HepG2 (cell line): ENCODE data around the gene PRRT2. TPM values are rescaled to one million over a fixed set of nuclear protein-coding genes. Genes with fewer than 3 reads are reported as not detected.

Source experiments
- CENPT ChIP-seq: sonication (generic); formaldehyde crosslinking; IDR thresholded peaks from 2 replicates; pipeline ENCODE4 v1.8.0; 2022; ENCODE audit warnings: low read depth, mild to moderate bottlenecking, moderate library complexity, missing genetic modification reagents
- CHCHD3 ChIP-seq: sonication (generic); formaldehyde crosslinking; IDR thresholded peaks from 2 replicates; pipeline ENCODE4 v1.8.0; 2022; ENCODE audit warnings: mild to moderate bottlenecking, missing genetic modification reagents, moderate library complexity
- CTCF ChIP-seq: sonication (generic); formaldehyde crosslinking; IDR thresholded peaks from 2 replicates; pipeline ENCODE4 v1.5.0; 2020; ENCODE audit warnings: mild to moderate bottlenecking, missing genetic modification reagents, moderate library complexity
- ELF1 ChIP-seq: sonication (generic); formaldehyde crosslinking; IDR thresholded peaks from 2 replicates; pipeline ENCODE4 v1.4.0; 2020; ENCODE audit warnings: missing genetic modification reagents
- ERF ChIP-seq: IDR thresholded peaks from 2 replicates; pipeline ENCODE4 v1.6.1; 2018; ENCODE audit warnings: missing biosample characterization, missing genetic modification reagents
- GLMP ChIP-seq: sonication (generic); formaldehyde crosslinking; IDR thresholded peaks from 2 replicates; pipeline ENCODE4 v1.9.0; 2021; ENCODE audit warnings: missing genetic modification reagents, mild to moderate bottlenecking, borderline replicate concordance
- HMGA1 ChIP-seq: sonication (generic); formaldehyde crosslinking; conservative IDR thresholded peaks from 2 replicates; pipeline ENCODE4 v1.4.0; 2020; ENCODE audit warnings: missing genetic modification reagents
- IRF1 ChIP-seq: sonication (generic); formaldehyde crosslinking; IDR thresholded peaks from 2 replicates; pipeline ENCODE4 v1.4.0; 2020; ENCODE audit warnings: low read depth, mild to moderate bottlenecking, missing genetic modification reagents
- KMT2B ChIP-seq: IDR thresholded peaks from 2 replicates; pipeline ENCODE4 v1.6.1; 2016; ENCODE audit warnings: missing genetic modification reagents, missing compliant biosample characterization
- NR0B2 ChIP-seq: sonication (generic); formaldehyde crosslinking; IDR thresholded peaks from 2 replicates; pipeline ENCODE4 v1.4.0; 2020; ENCODE audit warnings: mild to moderate bottlenecking, missing genetic modification reagents
- PREB ChIP-seq: sonication (generic); formaldehyde crosslinking; IDR thresholded peaks from 2 replicates; pipeline ENCODE4 v1.4.0; 2020; ENCODE audit warnings: missing genetic modification reagents
- PRMT3 ChIP-seq: sonication (generic); formaldehyde crosslinking; IDR thresholded peaks from 2 replicates; pipeline ENCODE4 v1.8.1; 2022; ENCODE audit warnings: low read depth, mild to moderate bottlenecking, moderate library complexity, missing genetic modification reagents, borderline replicate concordance
- RFX3 ChIP-seq: IDR thresholded peaks from 2 replicates; pipeline ENCODE4 v1.6.1; 2016; ENCODE audit warnings: missing biosample characterization, missing genetic modification reagents
- RNF2 ChIP-seq: fragments of 450-650 bp; conservative IDR thresholded peaks from 2 replicates; pipeline ENCODE4 v1.6.1; 2016; ENCODE audit warnings: low read depth
- SP1 ChIP-seq, 2 experiments: fragments of 450-650 bp in 1 of 2; sonication (generic) in 1 of 2; formaldehyde crosslinking in 1 of 2; IDR thresholded peaks; 2 replicates each; pipeline versions ENCODE4 v1.4.0 to v1.6.1; 2016 to 2020; ENCODE audit warnings: missing genetic modification reagents in 1 of 2
- ZBTB20 ChIP-seq: sonication (generic); formaldehyde crosslinking; IDR thresholded peaks from 2 replicates; pipeline ENCODE4 v1.8.1; 2023; ENCODE audit warnings: missing genetic modification reagents, low read depth, mild to moderate bottlenecking, borderline replicate concordance
- ZBTB7B ChIP-seq: sonication (generic); formaldehyde crosslinking; IDR thresholded peaks from 2 replicates; pipeline ENCODE4 v1.4.0; 2020; ENCODE audit warnings: missing genetic modification reagents
- ZNF275 ChIP-seq: sonication (generic); formaldehyde crosslinking; IDR thresholded peaks from 2 replicates; pipeline ENCODE4 v1.8.0; 2022; ENCODE audit warnings: missing genetic modification reagents, mild to moderate bottlenecking, inconsistent platforms, borderline replicate concordance
- ZNF501 ChIP-seq: sonication (generic); formaldehyde crosslinking; IDR thresholded peaks from 2 replicates; pipeline ENCODE4 v1.5.1; 2020; ENCODE audit warnings: mild to moderate bottlenecking, moderate library complexity, missing genetic modification reagents
- ZNF672 ChIP-seq: sonication (generic); formaldehyde crosslinking; IDR thresholded peaks from 2 replicates; pipeline ENCODE4 v1.8.1; 2022; ENCODE audit warnings: missing genetic modification reagents
- ZNF7 ChIP-seq: IDR thresholded peaks from 2 replicates; pipeline ENCODE4 v1.6.1; 2016; ENCODE audit warnings: missing biosample characterization, missing genetic modification reagents
- ZNF780A ChIP-seq: sonication (generic); formaldehyde crosslinking; IDR thresholded peaks from 2 replicates; pipeline ENCODE4 v1.8.0; 2022; ENCODE audit warnings: mild to moderate bottlenecking, missing genetic modification reagents, moderate library complexity
- ZNF782 ChIP-seq: sonication (generic); formaldehyde crosslinking; IDR thresholded peaks from 2 replicates; pipeline ENCODE4 v1.4.0; 2020; ENCODE audit warnings: missing genetic modification reagents, mild to moderate bottlenecking, borderline replicate concordance
- polyA plus RNA-seq, 8 experiments: library from polyadenylated mRNA; depleted of rRNA in 3 of 8; stranded (reverse) in 7 of 8; unstranded in 1 of 8; fragments of >200 nt; fragmentation: Illumina TruSeq in 4 of 8; extraction: Trizol in 4 of 8; gene quantifications; 2 replicates each; pipeline versions ENCODE4 v1.2.1 to v1.2.3, GENCODE V29; 2011 to 2016; ENCODE audit warnings: low read depth in 4 of 8, missing spikeins in 1 of 8, mixed read lengths in 1 of 8; ENCODE audit not compliant: insufficient read depth in 1 of 8
- total RNA-seq, 5 experiments: library from RNA; depleted of rRNA; stranded (reverse); fragments of >200 nt; fragmentation: Illumina TruSeq; extraction: Trizol; gene quantifications; 2 replicates each; pipeline ENCODE4 v1.2.3, GENCODE V29; 2016; ENCODE audit warnings: low read depth in 1 of 5

PRRT2 gene
- total and polyA plus RNA-seq, 2 of the 13 experiments (the other 11 are each of a cell fraction or from before 2014, with no cell fraction given): 0.51 to 1.1 TPM

GRCh38 chr16:29790183-29790948 is 21.6 kb upstream of the PRRT2 start, which contains the start of gene KIF22 (continued):
- TF ChIP-seq NR0B2 (CRISPR knock-in tag): peak; percentile 82
- no peak for TF ChIP-seq SP1 (IDR thresholded peaks at IDR 0.05)
- peak; percentile 94 for TF ChIP-seq SP1 (CRISPR knock-in tag; IDR thresholded peaks at IDR 0.05)
- TF ChIP-seq ZNF275 (CRISPR knock-in tag): no peak; the same call in 1 of the 2 replicates
- no peak for TF ChIP-seq ZNF672 (CRISPR knock-in tag)
- no peak for TF ChIP-seq IRF1 (CRISPR knock-in tag)
- TF ChIP-seq ZNF501: peak; percentile 95
- TF ChIP-seq HMGA1 (CRISPR knock-in tag): no peak
- 0 out of 2 replicates have a peak, but pooled peaks have one; percentile 38 for TF ChIP-seq RFX3 (CRISPR knock-in tag)
- TF ChIP-seq ZNF782: no peak; the same call in 1 of the 2 replicates
- TF ChIP-seq RNF2: peak; percentile 63; the same call in 1 of the 2 replicates
- TF ChIP-seq ZBTB20 (CRISPR knock-in tag): peak; percentile 68; the same call in 1 of the 2 replicates
- no peak for TF ChIP-seq CHCHD3 (CRISPR knock-in tag)
- peak; percentile 88 for TF ChIP-seq ERF (CRISPR knock-in tag)
- TF ChIP-seq ZNF780A (CRISPR knock-in tag): 0 out of 2 replicates have a peak, but pooled peaks have one; percentile 38
- peak; percentile 75; the same call in 1 of the 2 replicates for TF ChIP-seq PRMT3 (CRISPR knock-in tag)
- peak; percentile 32; the same call in 1 of the 2 replicates for TF ChIP-seq ZNF7 (CRISPR knock-in tag)
- TF ChIP-seq ELF1 (CRISPR knock-in tag): peak; percentile 82
- no peak for TF ChIP-seq PREB
- TF ChIP-seq ZBTB7B (CRISPR knock-in tag): peak; percentile 37; the same call in 1 of the 2 replicates
- TF ChIP-seq GLMP (CRISPR knock-in tag): no peak
- TF ChIP-seq KMT2B (CRISPR knock-in tag): peak; percentile 89
- peak; percentile 97 for TF ChIP-seq CTCF (CRISPR knock-in tag)
- TF ChIP-seq CENPT (CRISPR knock-in tag): no peak; the same call in 1 of the 2 replicates
